Effector CD4-positive, alpha-beta T cell (primary cell): Measurements from ENCODE around the gene MTHFD1L.
"Not testable (repeated sequence)": the region's sequence is repeated elsewhere in the genome, so short reads cannot be mapped to it uniquely, and the experiment has no call there.

Experiments
- DNase-seq: peaks from one replicate; pipeline ENCODE4 v3.0.0-alpha.2; 2020
- total RNA-seq: gene quantifications from one replicate; lab custom pipeline; 2026; lab: John Stamatoyannopoulos, UW

MTHFD1L gene
- 12.2 reads per million, percentile 36 among the genes with 10 or more reads in this experiment for total RNA-seq

DNA sequence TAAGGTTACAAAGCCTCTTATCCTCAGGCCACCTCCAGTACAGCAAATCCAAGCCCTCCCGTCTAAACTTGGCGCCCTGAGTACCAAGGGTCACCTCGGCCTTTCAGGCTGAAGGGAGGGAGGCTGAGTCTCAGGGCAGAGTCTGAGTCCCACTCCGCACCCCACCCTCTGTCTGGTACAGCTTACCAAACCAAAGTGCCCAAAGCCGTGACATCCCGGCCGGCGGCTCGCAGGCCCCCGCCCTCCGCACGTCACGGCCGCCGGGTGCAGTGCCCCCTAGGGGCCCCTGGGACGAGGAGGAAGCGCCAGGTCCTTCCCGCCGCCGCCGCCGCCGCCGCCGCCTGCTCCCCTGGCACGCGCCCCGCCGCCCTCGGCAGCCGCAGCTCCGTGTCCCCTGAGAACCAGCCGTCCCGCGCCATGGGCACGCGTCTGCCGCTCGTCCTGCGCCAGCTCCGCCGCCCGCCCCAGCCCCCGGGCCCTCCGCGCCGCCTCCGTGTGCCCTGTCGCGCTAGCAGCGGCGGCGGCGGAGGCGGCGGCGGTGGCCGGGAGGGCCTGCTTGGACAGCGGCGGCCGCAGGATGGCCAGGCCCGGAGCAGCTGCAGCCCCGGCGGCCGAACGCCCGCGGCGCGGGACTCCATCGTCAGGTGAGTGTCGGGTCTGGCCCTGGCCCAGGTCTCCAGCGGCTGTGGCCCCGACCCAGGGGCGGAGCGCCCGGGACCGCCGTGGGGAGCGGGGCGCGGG is at the start of gene MTHFD1L:
MTHFD1L (plus strand) TSS at position 297 of the 741 bp plus-strand sequence; CDS start at position 418, 121 bp downstream.
- DNase-seq = peak; percentile 47

DNA sequence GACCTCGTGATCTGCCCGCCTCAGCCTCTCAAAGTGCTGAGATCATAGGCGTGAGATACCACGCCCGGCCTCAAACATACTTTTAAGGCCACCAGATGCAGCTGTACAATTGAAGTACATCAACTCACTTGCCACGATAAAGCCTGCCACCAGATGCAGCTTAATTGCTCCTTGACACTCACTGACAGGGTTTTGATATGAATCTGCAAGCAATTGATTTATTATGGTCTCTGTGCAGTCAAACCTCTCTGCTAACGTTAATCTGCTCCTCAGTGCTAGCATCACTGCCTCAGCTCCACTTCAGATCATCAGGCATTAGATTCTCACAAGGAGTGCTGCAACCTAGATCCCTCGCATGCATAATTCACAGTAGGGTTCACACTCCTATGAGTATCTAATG is 48.9 kb upstream of the MTHFD1L start:
- not testable (repeated sequence) for DNase-seq

- no peak for DNase-seq
Observed at GRCh38 chr6:150822932-150823331, 42.6 kb upstream of the MTHFD1L start.

- no peak for DNase-seq
Observed at GRCh38 chr6:150826788-150827187, 38.7 kb upstream of the MTHFD1L start.

- not testable (repeated sequence) for DNase-seq
Observed at GRCh38 chr6:150828107-150828506, 37.4 kb upstream of the MTHFD1L start.

- DNase-seq = no peak
Observed at GRCh38 chr6:150830439-150831165, 34.9 kb upstream of the MTHFD1L start.

- no peak for DNase-seq
Observed at GRCh38 chr6:150831577-150831976, 33.9 kb upstream of the MTHFD1L start.

- DNase-seq = no peak
Observed at GRCh38 chr6:150835620-150836019, 29.9 kb upstream of the MTHFD1L start.

GRCh38 chr6:150840185-150840584 is 25.3 kb upstream of the MTHFD1L start:
- DNase-seq = no peak

DNA sequence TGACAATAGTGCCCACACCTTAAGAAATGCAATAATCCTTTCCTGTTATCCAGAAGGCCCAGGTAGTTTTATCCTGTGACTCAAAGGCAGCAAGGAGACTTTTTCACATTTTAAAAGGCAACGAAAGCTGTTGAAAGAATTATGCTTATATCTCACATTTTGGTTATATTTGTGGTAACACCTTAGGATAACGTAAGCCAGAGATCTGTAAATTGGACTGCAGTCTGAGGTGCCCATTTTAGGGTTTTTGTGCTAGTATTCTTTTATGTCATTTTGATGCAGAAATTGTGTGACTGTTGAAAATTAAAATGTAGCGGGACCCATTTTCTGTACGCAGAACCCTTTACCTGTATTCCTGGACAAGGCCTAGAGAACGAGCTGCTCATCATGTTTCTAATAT is 24.3 kb upstream of the MTHFD1L start:
- DNase-seq = no peak

DNA sequence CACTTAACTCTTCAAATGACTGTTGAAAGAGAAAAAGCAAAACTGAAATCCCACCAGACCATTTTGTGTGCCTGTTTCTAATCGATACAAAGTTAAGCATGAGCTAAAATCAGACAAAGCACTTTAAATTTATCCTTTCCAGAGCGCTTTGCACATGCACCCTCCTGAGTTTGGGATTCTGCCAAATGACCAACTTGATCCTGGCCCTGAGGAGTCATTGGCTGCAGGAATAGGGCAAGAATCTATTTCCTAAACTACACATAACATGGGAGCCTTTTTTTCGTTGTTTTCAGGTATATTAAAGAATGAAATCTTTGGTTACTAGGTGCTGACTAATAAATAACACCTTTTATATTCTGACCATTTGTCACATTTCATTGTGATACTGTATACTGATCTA is 23.8 kb upstream of the MTHFD1L start:
- DNase-seq = no peak

GRCh38 chr6:150844371-150844770 is 21.1 kb upstream of the MTHFD1L start:
- no peak for DNase-seq

- DNase-seq = no peak
Observed at GRCh38 chr6:150846641-150847040, 18.9 kb upstream of the MTHFD1L start.

- no peak for DNase-seq
Observed at GRCh38 chr6:150848400-150848799, 17.1 kb upstream of the MTHFD1L start.

- not testable (repeated sequence) for DNase-seq
Observed at GRCh38 chr6:150854392-150854791, 11.1 kb upstream of the MTHFD1L start.

GRCh38 chr6:150855171-150855570 is 10.3 kb upstream of the MTHFD1L start:
- not testable (repeated sequence) for DNase-seq

DNA sequence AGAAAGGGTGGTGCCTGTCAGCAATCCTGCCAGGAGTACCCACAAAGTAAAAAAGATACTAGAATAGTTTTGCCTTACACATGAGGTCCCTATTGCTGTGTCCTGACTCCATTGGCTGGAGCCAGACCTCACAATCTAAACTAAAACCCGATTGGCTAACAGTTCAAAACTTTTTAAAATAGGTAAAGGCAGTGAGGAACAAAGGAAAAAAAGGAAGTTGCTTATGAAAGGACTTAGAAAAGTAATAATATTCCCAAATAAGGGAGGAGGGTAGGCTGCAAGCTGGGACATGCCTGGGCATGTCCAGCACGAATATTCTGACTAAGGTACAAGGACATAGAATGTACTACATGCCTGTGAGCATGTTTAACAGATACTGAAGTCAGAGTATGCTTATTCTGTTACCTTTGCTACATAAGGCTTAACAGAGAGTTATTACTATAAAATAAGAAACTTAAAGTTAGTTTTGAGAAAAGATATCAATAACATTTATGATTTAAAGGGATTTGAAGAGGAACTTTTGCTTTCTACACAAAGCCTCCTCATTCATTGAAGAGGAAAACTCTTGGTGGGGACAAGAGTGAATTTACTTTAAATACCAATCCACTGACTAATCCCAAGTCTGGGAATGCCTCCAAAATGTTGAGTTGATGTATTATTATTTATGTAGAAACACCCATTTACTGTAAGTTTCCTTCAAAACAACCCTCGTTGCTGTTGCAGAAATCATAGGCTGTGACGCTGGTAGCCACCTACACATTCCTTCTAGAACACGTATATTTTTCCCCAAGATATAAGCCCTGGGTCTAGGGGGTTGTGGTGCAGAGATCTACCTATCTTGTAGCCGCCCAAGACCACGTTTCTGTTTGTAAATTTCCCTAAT is 8.2 kb upstream of the MTHFD1L start:
- no peak for DNase-seq

DNA sequence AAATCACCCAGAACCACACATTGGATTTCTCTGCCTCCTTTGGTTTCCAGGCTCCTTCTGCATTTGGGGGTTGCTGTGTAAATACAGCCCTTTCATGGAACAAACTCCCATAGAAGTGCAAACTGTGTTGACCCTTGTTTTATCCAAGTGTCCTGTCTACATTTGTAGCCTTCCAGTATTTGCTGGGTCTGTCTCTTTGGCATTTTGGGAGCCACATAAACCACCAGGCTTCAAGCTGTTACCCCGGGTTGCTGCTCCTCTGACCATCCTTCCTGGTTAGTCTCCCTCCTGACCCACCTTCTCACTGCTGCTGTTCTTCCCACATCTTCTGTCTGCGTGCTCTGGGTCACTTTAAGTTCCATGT is 7.6 kb upstream of the MTHFD1L start:
- no peak for DNase-seq

GRCh38 chr6:150861448-150862168 is 3.9 kb upstream of the MTHFD1L start:
- not testable (repeated sequence) for DNase-seq

GRCh38 chr6:150863213-150863928 is 2.1 kb upstream of the MTHFD1L start:
- no peak for DNase-seq

DNA sequence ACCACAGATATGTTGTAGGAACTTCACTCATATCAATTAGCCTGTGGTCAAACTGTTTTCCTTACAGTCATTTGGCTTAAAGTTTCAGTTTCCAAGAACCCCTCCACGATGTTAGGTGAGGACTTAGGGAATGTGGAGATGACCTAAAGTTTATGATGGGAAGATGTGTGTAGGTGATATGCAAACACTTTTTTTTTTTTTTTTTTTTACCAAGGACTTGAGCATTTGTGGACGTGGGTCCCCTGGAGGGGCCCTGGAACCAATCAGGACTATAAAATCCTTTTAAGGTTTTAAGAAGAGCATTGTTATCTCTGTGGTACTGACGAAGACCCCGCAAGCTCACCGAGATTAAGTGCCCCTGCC is 478 bp upstream of the MTHFD1L start:
- DNase-seq = no peak
